Colonic mucosa (tissue), 4 donors: ENCODE measurements around the gene SH3RF1. TPM values are rescaled to one million over a fixed set of nuclear protein-coding genes. Genes with fewer than 3 reads are reported as not detected.

Experiments used
- DNase-seq: peaks from one replicate; pipeline ENCODE4 v3.0.0-alpha.2; 2020
- H3K27ac ChIP-seq: fragments of 200-600 bp; one replicate; pipeline ENCODE4 v1.8.0; 2021
- H3K27me3 ChIP-seq: fragments of 200-600 bp; one replicate; pipeline ENCODE4 v1.8.0; 2021
- H3K36me3 ChIP-seq: fragments of 200-600 bp; one replicate; pipeline ENCODE4 v1.8.0; 2021
- H3K4me1 ChIP-seq: fragments of 200-600 bp; one replicate; pipeline ENCODE4 v1.8.0; 2021; ENCODE audit warnings: mild to moderate bottlenecking
- H3K4me3 ChIP-seq: fragments of 200-600 bp; one replicate; pipeline ENCODE4 v1.8.0; 2021
- H3K9ac ChIP-seq, 2 donors: one replicate each; pipeline ENCODE4 v1.7.0; 2013; ENCODE audit warnings: control low read depth in 2 of 2, low read depth in 2 of 2, low read length in 2 of 2
- H3K9me3 ChIP-seq: fragments of 200-600 bp; one replicate; pipeline ENCODE4 v1.8.0; 2021
- intact Hi-C: fragments of 100-400 bp; cut with DNase I; formaldehyde crosslinking; loops from one replicate; pipeline ENCODE4 v1.14.1; 2022
- total RNA-seq, 2 donors: library from RNA; stranded (reverse); fragmentation: NEBNext Ultra II Directional in 1 of 2; extraction: Animal tissue kit (Norgen Biotek cat#: 25700) in 1 of 2; gene quantifications; one replicate each; pipeline ENCODE4 v1.2.1, GENCODE V29; 2021
- TF ChIP-seq, protein P1 (sequence below): fragments of 200-600 bp; IDR thresholded peaks from one replicate; pipeline ENCODE4 v1.8.0; 2022; ENCODE audit warnings: antibody characterized with exemption, mild to moderate bottlenecking
- donor health status: healthy.
- donor health status: DM: no; HTN: no; CAD: no.
- donor health status: DM: no; HTN: no; CAD: no.

The SH3RF1 gene
- total RNA-seq, 2 donors from 2014 or later, result 50.2 to 77.1 TPM

DNA sequence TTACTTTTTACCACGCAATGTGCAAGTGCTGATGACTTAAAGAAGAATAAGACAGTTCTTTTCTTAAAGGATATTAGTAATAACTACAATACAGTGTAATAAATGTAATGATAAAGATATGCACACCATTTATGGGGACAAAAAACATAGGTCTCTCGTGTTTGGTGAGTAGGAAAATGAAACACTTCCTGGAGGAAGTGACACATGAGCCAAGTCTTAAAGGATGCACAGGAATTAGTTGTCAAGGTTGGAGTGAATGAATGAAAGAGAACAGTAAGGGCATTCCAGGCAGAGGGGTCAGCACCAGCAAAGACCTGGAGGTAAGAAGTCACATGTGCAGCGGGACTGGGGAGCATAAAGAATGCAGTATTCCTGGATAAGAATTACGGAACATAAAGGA, 112.7 kb downstream of the SH3RF1 start:
- no peak for DNase-seq
- TF ChIP-seq, protein P1, sequence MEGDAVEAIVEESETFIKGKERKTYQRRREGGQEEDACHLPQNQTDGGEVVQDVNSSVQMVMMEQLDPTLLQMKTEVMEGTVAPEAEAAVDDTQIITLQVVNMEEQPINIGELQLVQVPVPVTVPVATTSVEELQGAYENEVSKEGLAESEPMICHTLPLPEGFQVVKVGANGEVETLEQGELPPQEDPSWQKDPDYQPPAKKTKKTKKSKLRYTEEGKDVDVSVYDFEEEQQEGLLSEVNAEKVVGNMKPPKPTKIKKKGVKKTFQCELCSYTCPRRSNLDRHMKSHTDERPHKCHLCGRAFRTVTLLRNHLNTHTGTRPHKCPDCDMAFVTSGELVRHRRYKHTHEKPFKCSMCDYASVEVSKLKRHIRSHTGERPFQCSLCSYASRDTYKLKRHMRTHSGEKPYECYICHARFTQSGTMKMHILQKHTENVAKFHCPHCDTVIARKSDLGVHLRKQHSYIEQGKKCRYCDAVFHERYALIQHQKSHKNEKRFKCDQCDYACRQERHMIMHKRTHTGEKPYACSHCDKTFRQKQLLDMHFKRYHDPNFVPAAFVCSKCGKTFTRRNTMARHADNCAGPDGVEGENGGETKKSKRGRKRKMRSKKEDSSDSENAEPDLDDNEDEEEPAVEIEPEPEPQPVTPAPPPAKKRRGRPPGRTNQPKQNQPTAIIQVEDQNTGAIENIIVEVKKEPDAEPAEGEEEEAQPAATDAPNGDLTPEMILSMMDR, result no peak
- no peak overlapping the region for H3K9ac ChIP-seq
- intact Hi-C loops, result no loop called here
- H3K36me3 ChIP-seq, result no peaks in the 10 kb centered on the region
- no peaks in the 10 kb centered on the region for H3K27me3 ChIP-seq
- no peak overlapping the region for H3K27ac ChIP-seq
- H3K4me3 ChIP-seq, result no peak overlapping the region
- H3K9me3 ChIP-seq, result no peaks in the 10 kb centered on the region
- peaks cover 3% of the 10 kb centered on the region for H3K4me1 ChIP-seq

DNA sequence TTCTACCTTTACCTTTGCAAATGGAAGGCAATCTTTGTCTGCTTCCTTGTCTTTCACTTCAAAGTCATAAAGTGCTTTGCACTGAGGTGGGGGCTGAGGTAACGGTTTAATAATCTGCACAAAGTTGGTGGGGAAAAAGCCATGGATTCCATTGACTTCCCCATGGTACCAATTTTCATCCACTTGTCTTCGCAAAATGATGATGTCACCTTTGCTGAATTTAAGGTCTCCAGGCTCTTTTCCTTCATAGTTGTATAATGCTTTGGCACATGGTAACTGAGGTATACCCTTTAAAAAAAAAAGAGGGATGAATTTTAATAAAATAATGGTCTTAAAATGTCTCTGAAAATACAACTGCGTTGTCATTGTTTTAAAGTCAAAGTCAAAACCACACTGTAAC, 114.4 kb downstream of the SH3RF1 start:
- DNase-seq, result no peak
- Histone ChIP-seq H3K9ac (no peak overlapping the region), H3K36me3 (no peaks in the 10 kb centered on the region), H3K27ac (no peak overlapping the region), H3K4me3 (no peak overlapping the region), H3K4me1 (peaks cover 3% of the 10 kb centered on the region), H3K27me3 (no peaks in the 10 kb centered on the region), H3K9me3 (no peaks in the 10 kb centered on the region)
- intact Hi-C loops, result no loop called here
- TF ChIP-seq, protein P1, result no peak

- no peak overlapping the region for H3K4me3 ChIP-seq
- no peak overlapping the region for H3K9ac ChIP-seq
- TF ChIP-seq, protein P1, result no peak
- no peak for DNase-seq
- H3K4me1 ChIP-seq, result peaks cover 5% of the 10 kb centered on the region
- H3K27me3 ChIP-seq, result no peaks in the 10 kb centered on the region
- H3K36me3 ChIP-seq, result no peaks in the 10 kb centered on the region
- no peaks in the 10 kb centered on the region for H3K9me3 ChIP-seq
- H3K27ac ChIP-seq, result no peak overlapping the region
- intact Hi-C loops, result no loop called here
These were observed 116.6 kb downstream of the SH3RF1 start for GRCh38 chr4:169154121-169154520.

- H3K27ac ChIP-seq, result no peak overlapping the region
- no peak overlapping the region for H3K9ac ChIP-seq
- TF ChIP-seq, protein P1, result no peak
- DNase-seq, result no peak
- intact Hi-C loops, result no loop called here
- H3K36me3 ChIP-seq, result no peaks in the 10 kb centered on the region
- no peaks in the 10 kb centered on the region for H3K27me3 ChIP-seq
- no peak overlapping the region for H3K4me3 ChIP-seq
- H3K9me3 ChIP-seq, result no peaks in the 10 kb centered on the region
- H3K4me1 ChIP-seq, result peaks cover 4% of the 10 kb centered on the region
These were observed 117.2 kb downstream of the SH3RF1 start for GRCh38 chr4:169153481-169154087.

- no peak for DNase-seq
- no peak overlapping the region for H3K9ac ChIP-seq
These were observed 117.9 kb downstream of the SH3RF1 start for GRCh38 chr4:169152899-169153298.

More at GRCh38 chr4:169152899-169153298, 117.9 kb downstream of the SH3RF1 start:
- Histone ChIP-seq H3K9me3 (no peaks in the 10 kb centered on the region), H3K36me3 (no peaks in the 10 kb centered on the region), H3K4me1 (peaks cover 4% of the 10 kb centered on the region), H3K27me3 (no peaks in the 10 kb centered on the region), H3K27ac (no peak overlapping the region), H3K4me3 (no peak overlapping the region)
- TF ChIP-seq, protein P1, result no peak
- intact Hi-C loops, result no loop called here
